ENCODE data around the gene OXA1L. TPM values are rescaled to one million over a fixed set of nuclear protein-coding genes. Genes with fewer than 3 reads are reported as not detected.
"Not testable (repeated sequence)": the region's sequence is repeated elsewhere in the genome, so short reads cannot be mapped to it uniquely, and the experiment has no call there.

The OXA1L gene
- total RNA-seq, 1 donor from 2014 or later: 160 TPM

DNA sequence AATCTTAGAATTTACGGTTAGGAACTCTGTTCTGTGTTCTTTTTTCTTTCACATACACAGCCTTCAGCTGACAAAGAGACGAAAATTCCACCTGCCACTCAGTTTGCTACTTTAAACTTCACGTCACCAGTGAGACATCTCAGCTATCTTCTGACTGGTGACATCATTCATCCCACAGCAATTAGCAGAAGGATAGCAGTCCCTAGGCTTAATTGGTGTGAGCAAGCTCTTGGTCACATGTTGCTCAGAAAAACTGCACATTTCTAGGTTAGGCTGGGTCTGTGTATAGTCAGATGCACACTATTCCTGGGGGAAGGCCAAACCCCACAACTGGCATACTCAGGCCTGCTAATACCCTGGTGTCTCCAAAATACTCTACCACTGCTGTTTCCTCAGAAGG, 24.8 kb downstream of the OXA1L start:
- Mint-ChIP-seq H3K9me3 (no peaks in the 10 kb centered on the region), H3K27ac (no peak overlapping the region), H3K4me3 (no peak overlapping the region), H3K36me3 (no peaks in the 10 kb centered on the region), H3K27me3 (peaks cover 1% of the 10 kb centered on the region), H3K4me1 (ENCODE audit: unreplicated experiment) (peaks cover under 1% of the 10 kb centered on the region)
- TF ChIP-seq, protein P1, sequence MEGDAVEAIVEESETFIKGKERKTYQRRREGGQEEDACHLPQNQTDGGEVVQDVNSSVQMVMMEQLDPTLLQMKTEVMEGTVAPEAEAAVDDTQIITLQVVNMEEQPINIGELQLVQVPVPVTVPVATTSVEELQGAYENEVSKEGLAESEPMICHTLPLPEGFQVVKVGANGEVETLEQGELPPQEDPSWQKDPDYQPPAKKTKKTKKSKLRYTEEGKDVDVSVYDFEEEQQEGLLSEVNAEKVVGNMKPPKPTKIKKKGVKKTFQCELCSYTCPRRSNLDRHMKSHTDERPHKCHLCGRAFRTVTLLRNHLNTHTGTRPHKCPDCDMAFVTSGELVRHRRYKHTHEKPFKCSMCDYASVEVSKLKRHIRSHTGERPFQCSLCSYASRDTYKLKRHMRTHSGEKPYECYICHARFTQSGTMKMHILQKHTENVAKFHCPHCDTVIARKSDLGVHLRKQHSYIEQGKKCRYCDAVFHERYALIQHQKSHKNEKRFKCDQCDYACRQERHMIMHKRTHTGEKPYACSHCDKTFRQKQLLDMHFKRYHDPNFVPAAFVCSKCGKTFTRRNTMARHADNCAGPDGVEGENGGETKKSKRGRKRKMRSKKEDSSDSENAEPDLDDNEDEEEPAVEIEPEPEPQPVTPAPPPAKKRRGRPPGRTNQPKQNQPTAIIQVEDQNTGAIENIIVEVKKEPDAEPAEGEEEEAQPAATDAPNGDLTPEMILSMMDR (conservative IDR thresholded peaks at IDR 0.05): no peak
- no peak for DNase-seq (ENCODE audit: extremely low spot score, unreplicated experiment)

DNA sequence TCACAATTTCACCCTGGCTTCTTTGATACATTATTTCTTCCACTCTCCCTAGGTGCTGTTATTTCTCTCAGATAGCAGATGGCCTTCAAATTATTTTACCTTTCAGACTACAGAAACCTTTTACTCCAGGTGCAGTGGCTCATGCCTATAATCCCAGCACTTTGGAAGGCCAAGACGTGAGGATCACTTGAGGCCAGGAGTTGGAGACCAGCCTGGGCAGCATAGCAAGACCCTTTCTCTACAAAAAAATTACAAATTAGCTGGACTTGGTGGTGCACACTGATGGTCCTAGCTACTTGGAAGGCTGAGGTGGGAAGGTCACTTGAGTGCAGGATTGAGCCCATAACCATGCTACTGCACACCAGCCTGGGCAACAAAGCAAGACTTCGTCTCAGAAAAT, 25.7 kb downstream of the OXA1L start:
- no peaks in the 10 kb centered on the region for H3K36me3 Mint-ChIP-seq
- TF ChIP-seq, protein P1 (conservative IDR thresholded peaks at IDR 0.05): no peak
- H3K9me3 Mint-ChIP-seq: no peaks in the 10 kb centered on the region
- H3K4me1 Mint-ChIP-seq (ENCODE audit: unreplicated experiment): peaks cover 5% of the 10 kb centered on the region
- peaks cover 6% of the 10 kb centered on the region for H3K27me3 Mint-ChIP-seq
- no peak overlapping the region for H3K27ac Mint-ChIP-seq
- H3K4me3 Mint-ChIP-seq: no peak overlapping the region
- DNase-seq (ENCODE audit: extremely low spot score, unreplicated experiment): no peak

DNA sequence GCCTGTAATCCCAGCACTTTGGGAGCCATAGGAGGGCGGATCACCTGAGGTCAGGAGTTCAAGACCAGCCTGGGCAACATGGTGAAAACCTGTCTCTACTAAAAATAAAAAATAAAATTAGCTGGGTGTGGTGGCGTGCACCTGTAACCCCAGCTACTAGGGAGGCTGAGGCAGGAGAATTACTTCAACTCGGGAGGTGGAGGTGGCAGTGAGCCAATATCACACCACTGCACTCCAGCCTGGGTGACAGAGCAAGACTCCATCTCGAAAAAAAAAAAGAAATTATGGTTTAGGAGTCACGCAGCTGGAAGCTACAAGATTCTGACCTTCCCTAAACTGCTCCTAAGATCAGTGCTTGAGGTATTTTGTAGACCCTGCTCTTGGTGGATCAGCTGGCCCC, 27.1 kb downstream of the OXA1L start:
- not testable (repeated sequence) for H3K27ac Mint-ChIP-seq; H3K4me3 Mint-ChIP-seq; DNase-seq (ENCODE audit: extremely low spot score, unreplicated experiment); H3K9me3 Mint-ChIP-seq; H3K4me1 Mint-ChIP-seq (ENCODE audit: unreplicated experiment); H3K36me3 Mint-ChIP-seq
- peaks cover 15% of the 10 kb centered on the region for H3K27me3 Mint-ChIP-seq

DNA sequence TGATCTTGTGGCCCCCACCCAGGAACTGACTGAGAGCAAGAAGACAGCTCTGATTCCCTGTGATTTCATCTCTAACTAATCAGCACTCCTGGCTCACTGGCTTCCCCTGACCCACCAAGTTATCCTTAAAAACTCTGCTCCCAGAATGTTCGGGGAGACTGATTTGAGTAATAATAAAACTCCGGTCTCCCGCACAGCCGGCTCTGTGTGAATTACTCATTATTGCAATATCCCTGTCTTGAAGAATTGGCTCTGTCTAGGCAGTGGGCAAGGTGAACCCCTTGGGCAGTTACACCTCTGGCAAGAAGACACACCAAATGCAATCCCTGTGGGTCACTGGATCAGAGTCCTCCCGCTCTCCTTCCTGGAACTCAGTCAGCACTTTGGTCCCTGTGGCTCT, 27.5 kb downstream of the OXA1L start:
- Mint-ChIP-seq H3K4me1 (ENCODE audit: unreplicated experiment) (peaks cover 9% of the 10 kb centered on the region), H3K27ac (no peak overlapping the region), H3K27me3 (peaks cover 19% of the 10 kb centered on the region), H3K4me3 (no peak overlapping the region), H3K9me3 (no peaks in the 10 kb centered on the region), H3K36me3 (no peaks in the 10 kb centered on the region)
- TF ChIP-seq, protein P1 (conservative IDR thresholded peaks at IDR 0.05): no peak
- no peak for DNase-seq (ENCODE audit: extremely low spot score, unreplicated experiment)

DNA sequence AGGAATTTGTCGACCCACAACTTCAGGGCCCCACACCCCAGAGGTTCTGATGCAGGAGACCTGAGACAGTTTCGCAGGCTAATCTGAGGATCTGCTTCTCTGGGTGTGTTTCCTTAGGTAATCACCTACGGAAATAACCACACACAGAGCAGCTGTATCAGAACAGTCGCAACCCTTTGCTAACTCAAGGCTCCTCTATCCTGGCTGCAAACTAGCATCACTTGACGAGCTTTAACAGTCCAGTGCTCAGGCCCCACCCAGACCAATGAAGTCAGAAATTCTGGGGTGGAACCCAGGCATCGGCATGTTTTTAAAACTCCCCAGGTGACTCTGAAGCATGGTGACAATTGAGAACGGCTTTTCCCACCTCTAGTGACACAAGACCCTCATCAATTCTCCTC, 28.1 kb downstream of the OXA1L start:
- no peak overlapping the region for H3K4me3 Mint-ChIP-seq
- TF ChIP-seq, protein P1 (conservative IDR thresholded peaks at IDR 0.05): no peak
- no peaks in the 10 kb centered on the region for H3K9me3 Mint-ChIP-seq
- no peak for DNase-seq (ENCODE audit: extremely low spot score, unreplicated experiment)
- H3K27me3 Mint-ChIP-seq: peaks cover 22% of the 10 kb centered on the region
- H3K4me1 Mint-ChIP-seq (ENCODE audit: unreplicated experiment): peaks cover 9% of the 10 kb centered on the region
- H3K27ac Mint-ChIP-seq: no peak overlapping the region
- no peaks in the 10 kb centered on the region for H3K36me3 Mint-ChIP-seq

DNA sequence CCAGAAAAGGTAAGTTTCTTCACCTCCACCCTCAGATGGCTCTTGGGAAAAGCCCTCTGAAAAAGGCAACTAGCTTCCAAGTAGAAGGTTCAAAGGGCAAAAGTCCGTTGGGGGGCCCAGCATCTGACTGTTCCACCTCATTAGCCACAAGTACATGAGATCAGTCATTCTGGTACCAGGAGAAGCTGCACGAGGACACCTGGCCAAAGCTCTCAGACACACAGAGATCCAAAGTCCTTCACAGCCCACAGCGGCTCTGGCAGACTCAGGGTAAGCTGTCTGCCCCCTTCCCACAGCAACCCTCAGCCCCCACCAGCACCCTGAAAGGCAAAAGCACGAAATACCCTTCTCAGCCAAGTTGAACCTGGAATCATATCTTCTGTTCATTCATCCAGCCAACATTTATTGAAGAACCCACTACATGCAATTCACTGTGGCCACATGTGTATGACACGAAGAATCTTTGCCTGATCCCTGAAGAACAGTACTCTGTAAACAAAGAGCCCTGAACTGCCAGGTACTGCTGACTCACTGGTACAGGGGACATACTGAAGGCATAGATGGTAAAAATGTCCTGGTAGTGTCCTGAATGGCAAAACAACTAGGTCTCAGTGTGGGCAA, 29.7 kb downstream of the OXA1L start:
- Mint-ChIP-seq H3K36me3 (no peaks in the 10 kb centered on the region), H3K27ac (peak overlapping the region; percentile 64), H3K27me3 (peaks cover 30% of the 10 kb centered on the region), H3K4me3 (no peak overlapping the region), H3K4me1 (ENCODE audit: unreplicated experiment) (peaks cover 9% of the 10 kb centered on the region), H3K9me3 (no peaks in the 10 kb centered on the region)
- TF ChIP-seq, protein P1 (conservative IDR thresholded peaks at IDR 0.05): no peak
- DNase-seq (ENCODE audit: extremely low spot score, unreplicated experiment): no peak
